ENCODE measurements around the gene SYNM.

DNA sequence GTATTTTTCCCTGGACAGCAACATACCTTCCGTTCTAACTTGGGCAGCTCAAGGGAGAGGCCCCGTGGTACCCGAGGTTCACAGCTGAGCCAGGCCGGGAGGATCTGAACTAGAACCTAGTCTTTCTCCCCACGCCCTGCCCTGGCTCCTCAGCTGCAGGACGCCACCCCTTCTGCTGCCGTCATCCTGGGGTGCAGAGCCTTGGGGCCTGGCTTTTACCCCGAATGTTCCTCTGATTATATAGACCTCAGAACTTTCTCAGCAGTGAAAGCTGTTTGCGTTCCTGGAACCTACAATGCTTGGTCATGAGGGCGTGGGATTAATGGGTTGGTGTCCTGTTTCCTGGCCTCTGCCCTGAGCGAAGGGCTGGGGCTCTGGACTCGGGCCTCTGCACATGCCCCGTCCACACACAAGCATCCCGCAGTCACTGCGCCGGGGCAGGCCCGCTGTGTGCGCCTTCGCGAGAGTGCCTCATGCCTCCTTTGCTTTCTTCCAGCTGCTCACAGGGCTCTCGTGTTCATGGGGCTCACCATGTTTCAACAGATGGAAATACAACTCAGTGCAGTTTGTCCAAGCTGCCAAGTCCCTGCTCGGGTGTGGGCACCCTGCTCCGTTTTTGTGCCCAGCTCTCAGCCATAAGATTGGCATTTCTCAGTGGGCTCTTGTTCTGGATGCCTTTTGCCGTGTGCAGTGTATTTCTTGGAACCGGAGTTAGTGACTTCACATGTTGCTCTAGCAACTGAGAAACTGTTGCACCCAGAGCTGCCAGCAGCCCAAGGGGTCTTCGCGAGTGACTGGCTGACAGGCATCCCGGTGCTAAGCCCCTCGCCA is 20.4 kb downstream of the SYNM start:
- TF ChIP-seq, protein P1, sequence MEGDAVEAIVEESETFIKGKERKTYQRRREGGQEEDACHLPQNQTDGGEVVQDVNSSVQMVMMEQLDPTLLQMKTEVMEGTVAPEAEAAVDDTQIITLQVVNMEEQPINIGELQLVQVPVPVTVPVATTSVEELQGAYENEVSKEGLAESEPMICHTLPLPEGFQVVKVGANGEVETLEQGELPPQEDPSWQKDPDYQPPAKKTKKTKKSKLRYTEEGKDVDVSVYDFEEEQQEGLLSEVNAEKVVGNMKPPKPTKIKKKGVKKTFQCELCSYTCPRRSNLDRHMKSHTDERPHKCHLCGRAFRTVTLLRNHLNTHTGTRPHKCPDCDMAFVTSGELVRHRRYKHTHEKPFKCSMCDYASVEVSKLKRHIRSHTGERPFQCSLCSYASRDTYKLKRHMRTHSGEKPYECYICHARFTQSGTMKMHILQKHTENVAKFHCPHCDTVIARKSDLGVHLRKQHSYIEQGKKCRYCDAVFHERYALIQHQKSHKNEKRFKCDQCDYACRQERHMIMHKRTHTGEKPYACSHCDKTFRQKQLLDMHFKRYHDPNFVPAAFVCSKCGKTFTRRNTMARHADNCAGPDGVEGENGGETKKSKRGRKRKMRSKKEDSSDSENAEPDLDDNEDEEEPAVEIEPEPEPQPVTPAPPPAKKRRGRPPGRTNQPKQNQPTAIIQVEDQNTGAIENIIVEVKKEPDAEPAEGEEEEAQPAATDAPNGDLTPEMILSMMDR (IDR thresholded peaks at IDR 0.05) = no peak
- no peak for TF ChIP-seq EZH2 (IDR thresholded peaks at IDR 0.05; ENCODE audit: borderline replicate concordance, insufficient read depth, low read depth, low read length, poor library complexity, severe bottlenecking)
